AG09309 (cell line): ENCODE data around the gene CCDC39.

Experiments
- DNase-seq: peaks from one replicate; pipeline ENCODE4 v3.0.0-alpha.2; 2010; ENCODE audit warnings: low read depth
- H3K4me3 ChIP-seq: 2 replicates; pipeline ENCODE4 v1.5.1; 2011; ENCODE audit warnings: mild to moderate bottlenecking, low read depth, low read length, moderate library complexity; ENCODE audit not compliant: control insufficient read depth
- TF ChIP-seq, protein P1 (sequence below): IDR thresholded peaks from 2 replicates; pipeline ENCODE4 v1.5.1; 2011; ENCODE audit warnings: mild to moderate bottlenecking, low read depth, low read length, inconsistent platforms; ENCODE audit not compliant: insufficient read depth, control insufficient read depth; ENCODE audit errors: missing control alignments

The CCDC39 gene

DNA sequence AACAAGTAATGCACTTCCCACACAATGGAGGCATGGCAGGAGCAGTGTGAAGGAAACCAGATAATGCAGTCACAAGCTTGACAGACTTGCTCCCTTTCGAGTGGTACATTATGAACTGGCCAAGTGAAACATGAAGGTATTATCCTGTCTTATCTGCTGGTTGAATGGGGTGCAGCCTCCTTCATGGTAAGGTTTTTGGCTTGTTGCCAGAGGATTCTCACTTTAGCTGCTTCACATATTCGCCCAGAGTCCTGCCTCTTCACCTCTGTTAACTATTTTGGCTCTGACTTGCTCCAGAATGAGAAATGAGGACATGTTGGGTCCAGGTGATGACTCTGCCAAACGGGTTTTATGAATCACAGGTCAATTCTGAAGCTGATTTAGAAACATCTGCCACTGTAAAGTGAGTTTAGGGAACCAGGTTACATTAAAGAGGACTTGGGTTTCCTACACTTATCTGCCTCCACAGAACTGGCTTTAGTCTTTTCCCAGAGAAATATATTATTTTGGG, 19.5 kb upstream of the CCDC39 start:
- H3K4me3 ChIP-seq = no peak overlapping the region
- TF ChIP-seq, protein P1, sequence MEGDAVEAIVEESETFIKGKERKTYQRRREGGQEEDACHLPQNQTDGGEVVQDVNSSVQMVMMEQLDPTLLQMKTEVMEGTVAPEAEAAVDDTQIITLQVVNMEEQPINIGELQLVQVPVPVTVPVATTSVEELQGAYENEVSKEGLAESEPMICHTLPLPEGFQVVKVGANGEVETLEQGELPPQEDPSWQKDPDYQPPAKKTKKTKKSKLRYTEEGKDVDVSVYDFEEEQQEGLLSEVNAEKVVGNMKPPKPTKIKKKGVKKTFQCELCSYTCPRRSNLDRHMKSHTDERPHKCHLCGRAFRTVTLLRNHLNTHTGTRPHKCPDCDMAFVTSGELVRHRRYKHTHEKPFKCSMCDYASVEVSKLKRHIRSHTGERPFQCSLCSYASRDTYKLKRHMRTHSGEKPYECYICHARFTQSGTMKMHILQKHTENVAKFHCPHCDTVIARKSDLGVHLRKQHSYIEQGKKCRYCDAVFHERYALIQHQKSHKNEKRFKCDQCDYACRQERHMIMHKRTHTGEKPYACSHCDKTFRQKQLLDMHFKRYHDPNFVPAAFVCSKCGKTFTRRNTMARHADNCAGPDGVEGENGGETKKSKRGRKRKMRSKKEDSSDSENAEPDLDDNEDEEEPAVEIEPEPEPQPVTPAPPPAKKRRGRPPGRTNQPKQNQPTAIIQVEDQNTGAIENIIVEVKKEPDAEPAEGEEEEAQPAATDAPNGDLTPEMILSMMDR = no peak
- DNase-seq = no peak

DNA sequence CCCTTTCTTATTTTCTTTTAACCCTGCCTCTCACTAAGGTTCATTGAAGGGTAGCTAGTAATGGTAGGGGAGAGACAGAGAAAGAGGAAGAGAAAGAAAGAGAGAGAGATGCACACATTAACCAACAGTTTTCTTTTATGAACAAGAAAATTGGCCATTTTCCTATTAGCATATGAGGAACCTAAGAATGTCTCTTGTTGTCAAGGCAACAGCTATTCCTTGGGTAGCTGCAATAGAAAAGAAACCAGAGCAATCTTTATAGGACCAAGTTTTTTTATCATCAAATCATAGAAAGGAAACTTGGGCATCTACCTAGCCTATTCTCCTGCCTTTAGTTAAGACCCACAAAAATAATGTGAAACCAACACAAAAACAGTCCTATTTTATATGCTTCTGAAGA, 15.0 kb upstream of the CCDC39 start:
- TF ChIP-seq, protein P1 = no peak
- H3K4me3 ChIP-seq = no peak overlapping the region
- DNase-seq = no peak

DNA sequence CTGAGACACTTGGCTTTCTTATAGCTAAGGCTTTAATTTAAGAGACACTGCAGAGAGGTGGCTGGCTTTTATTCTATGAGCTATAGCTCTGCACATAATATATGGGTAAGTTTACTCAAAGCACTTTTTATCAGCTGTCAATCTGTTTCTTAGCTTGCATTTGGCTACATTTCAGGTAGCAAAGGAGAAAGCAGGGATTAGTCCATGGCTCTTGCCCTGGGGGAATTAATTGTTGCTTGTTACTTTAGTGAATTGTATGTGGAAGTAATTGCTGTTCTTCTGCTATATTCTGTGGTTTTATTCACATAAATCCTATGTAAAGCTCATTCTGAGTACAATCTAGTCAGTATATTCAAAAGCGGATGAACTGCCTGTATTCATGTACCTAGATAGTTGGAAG, 14.4 kb upstream of the CCDC39 start:
- no peak overlapping the region for H3K4me3 ChIP-seq
- TF ChIP-seq, protein P1 = no peak
- DNase-seq = no peak

DNA sequence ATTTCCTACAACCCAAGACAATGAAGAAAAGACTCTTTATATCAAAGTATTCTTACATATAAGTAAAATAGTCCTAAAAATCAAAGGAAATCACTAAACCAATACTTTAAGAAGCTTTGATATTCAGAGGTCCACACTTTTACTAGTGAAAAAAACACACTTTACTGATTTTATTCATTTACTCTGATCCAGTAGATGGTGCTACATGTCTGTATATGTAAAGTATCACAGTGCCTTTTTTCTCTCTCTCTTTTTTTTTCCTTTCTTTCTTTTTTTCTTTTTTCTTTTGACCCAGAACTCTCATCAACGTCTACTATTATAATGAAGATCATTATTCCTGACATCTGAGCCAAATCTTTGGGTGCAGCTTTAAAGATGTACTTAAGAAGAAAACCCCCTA, 10.8 kb upstream of the CCDC39 start:
- TF ChIP-seq, protein P1 = no peak
- H3K4me3 ChIP-seq = no peak overlapping the region
- no peak for DNase-seq

DNA sequence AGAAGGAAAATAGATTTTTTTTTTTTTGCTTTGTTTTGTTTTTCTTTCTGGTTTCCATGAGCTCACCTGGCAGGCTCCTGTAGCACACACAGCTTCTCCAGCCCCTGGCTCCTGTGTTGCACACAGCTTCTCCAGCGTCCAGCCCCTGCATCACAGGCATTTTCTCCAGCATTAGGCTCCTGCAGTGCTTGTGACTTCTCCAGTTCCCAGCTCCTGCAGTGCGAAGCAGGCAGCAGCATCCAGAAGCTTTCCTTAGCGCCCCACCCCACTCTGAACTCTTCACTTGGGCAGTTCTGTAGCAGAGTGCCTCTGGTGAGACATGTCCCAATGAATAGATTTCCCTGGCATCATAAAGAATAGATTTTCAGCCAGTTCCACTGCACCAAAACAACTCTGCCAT, 5.5 kb upstream of the CCDC39 start:
- TF ChIP-seq, protein P1 = no peak
- no peak for DNase-seq
- no peak overlapping the region for H3K4me3 ChIP-seq

DNA sequence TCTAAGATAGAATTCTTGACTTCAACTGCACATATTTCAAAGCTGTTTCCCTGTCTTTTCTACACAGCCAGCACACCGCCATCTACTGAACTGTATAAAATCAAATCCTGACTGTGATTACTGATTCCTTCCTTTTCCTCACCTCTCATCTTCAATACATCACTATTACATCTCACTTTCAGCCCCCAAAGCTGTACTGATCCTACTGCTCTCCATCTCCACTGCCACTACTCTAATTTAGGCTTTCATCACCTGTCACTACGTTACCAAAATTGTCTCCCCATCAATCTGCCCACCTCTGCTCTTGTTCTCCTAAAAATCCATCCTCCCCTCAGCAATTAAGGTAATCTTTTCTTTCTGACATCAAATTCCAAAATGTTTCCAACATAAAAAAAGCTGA, 4.5 kb upstream of the CCDC39 start:
- no peak for DNase-seq
- H3K4me3 ChIP-seq = no peak overlapping the region
- TF ChIP-seq, protein P1 = no peak

DNA sequence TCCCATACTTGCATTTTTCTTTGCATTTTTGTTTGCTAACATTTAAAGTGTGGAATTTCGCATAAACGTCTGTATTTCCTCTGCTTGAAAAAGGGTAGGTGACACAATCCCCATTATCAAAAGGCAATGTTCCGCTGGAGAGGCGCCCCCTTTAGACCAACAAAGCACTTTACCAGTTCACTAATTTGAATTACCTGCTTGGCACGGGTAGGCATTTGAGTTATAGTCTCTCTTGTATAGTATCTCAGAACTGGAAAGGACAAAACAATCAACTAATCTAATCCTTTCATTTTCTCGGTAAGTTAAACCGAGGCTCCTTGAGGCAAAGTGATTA, 775 bp upstream of the CCDC39 start:
- TF ChIP-seq, protein P1 = peak; percentile 63
- H3K4me3 ChIP-seq = peak overlapping the region; percentile 72
- DNase-seq = no peak
